Transverse colon (tissue), 4 donors: ENCODE data around the gene MACC1. TPM values are rescaled to one million over a fixed set of nuclear protein-coding genes. Genes with fewer than 3 reads are reported as not detected.

Experiments
- DNase-seq: peaks from one replicate; pipeline ENCODE4 v3.0.0-alpha.2; 2019
- H3K27ac ChIP-seq, 4 donors: fragments of 200-600 bp; sonication (generic); 2 replicates each; pipeline ENCODE4 v1.5.1; 2016 to 2018; ENCODE audit warnings: inconsistent platforms in 4 of 4
- H3K27me3 ChIP-seq: fragments of 200-600 bp; sonication (generic); 2 replicates; pipeline ENCODE4 v1.5.1; 2017; ENCODE audit warnings: inconsistent platforms
- H3K36me3 ChIP-seq, 4 donors: fragments of 200-600 bp; sonication (generic); 2 replicates each; pipeline ENCODE4 v1.5.1; 2017 to 2019; ENCODE audit warnings: inconsistent platforms in 4 of 4
- H3K4me1 ChIP-seq, 4 donors: fragments of 200-600 bp; sonication (generic); 2 replicates each; pipeline ENCODE4 v1.5.1; 2017 to 2020; ENCODE audit warnings: inconsistent platforms in 4 of 4
- H3K4me3 ChIP-seq, 4 donors: fragments of 200-600 bp; sonication (generic); 1 replicate in 1 of 4; 2 replicates in 3 of 4; pipeline versions ENCODE4 v1.5.1 to v1.6.1; 2017 to 2019; ENCODE audit warnings: inconsistent platforms in 4 of 4
- H3K9me3 ChIP-seq, 2 donors: fragments of 200-600 bp; sonication (generic); 2 replicates each; pipeline ENCODE4 v1.5.1; 2017 to 2019; ENCODE audit warnings: inconsistent platforms in 2 of 2
- EP300 ChIP-seq: sonication (generic); formaldehyde crosslinking; IDR thresholded peaks from one replicate; pipeline ENCODE4 v1.6.1; 2017; ENCODE audit warnings: antibody characterized with exemption, low read depth
- POLR2A ChIP-seq: fragments of 450-650 bp; IDR thresholded peaks from one replicate; pipeline ENCODE4 v1.6.1; 2016; ENCODE audit warnings: antibody characterized with exemption, mild to moderate bottlenecking, moderate library complexity
- POLR2AphosphoS5 ChIP-seq, 3 donors: sonication (generic); formaldehyde crosslinking; IDR thresholded peaks; one replicate each; pipeline ENCODE4 v1.6.1; 2016; ENCODE audit warnings: antibody characterized with exemption in 3 of 3
- WGBS, 2 donors: methylation state at CpG; one replicate each; pipeline ENCODE4 v1.1.5; 2018; ENCODE audit warnings: low coverage in 1 of 2; 5-methylcytosine and 5-hydroxymethylcytosine counted together
- in situ Hi-C, 4 donors: fragments of 200-750 bp; cut with MboI; loops; one replicate each; pipeline versions ENCODE4 v1.15.0 to v1.15.1; 2017; ENCODE audit warnings: low sequenced_read_pairs in 3 of 4, low pct_ligation_motif_present in 1 of 4, low pct_unique_long_range_greater_than_20kb in 1 of 4
- intact Hi-C: fragments of 100-400 bp; cut with DNase I; formaldehyde crosslinking; loops from one replicate; pipeline ENCODE4 v1.15.1; 2023; ENCODE audit warnings: low total_unique reads
- total RNA-seq, 4 donors: library from RNA; depleted of rRNA; stranded (reverse); fragments of >200 nt; gene quantifications; one replicate each; pipeline ENCODE4 v1.1.0, GENCODE V29; 2016
- TF ChIP-seq, protein P1 (sequence below), 5 experiments: fragments of 200-600 bp in 3 of 5; fragments of 450-650 bp in 2 of 5; sonication (generic) in 3 of 5; IDR thresholded peaks; 1 replicate in 2 of 5; 2 replicates in 3 of 5; pipeline ENCODE4 v1.5.1; 2016 to 2017; ENCODE audit warnings: antibody characterized with exemption in 5 of 5, inconsistent platforms in 3 of 5, mild to moderate bottlenecking in 2 of 5, moderate library complexity in 1 of 5

Gene MACC1
- total RNA-seq, 4 donors from 2014 or later = 5.2 to 9.8 (median 7.2) TPM

GRCh38 chr7:20220921-20221547 lies 3.9 kb upstream of the MACC1 start:
- 16 to 26% methylated on average over 4 of the region's 4 CpGs for WGBS, 2 donors
- Histone ChIP-seq H3K27me3 (no peaks in the 10 kb centered on the region), H3K4me3 (no peak overlapping the region), H3K27ac (peak overlapping the region; percentile 85 to 88 (median 85)), H3K36me3 (no peaks in the 10 kb centered on the region), H3K9me3 (no peaks in the 10 kb centered on the region), H3K4me1 (peaks cover 23 to 49% (median 29%) of the 10 kb centered on the region in 4 donors)
- intact Hi-C loops = no loop called here
- in situ Hi-C loops = no loop called here
- TF ChIP-seq, protein P1, sequence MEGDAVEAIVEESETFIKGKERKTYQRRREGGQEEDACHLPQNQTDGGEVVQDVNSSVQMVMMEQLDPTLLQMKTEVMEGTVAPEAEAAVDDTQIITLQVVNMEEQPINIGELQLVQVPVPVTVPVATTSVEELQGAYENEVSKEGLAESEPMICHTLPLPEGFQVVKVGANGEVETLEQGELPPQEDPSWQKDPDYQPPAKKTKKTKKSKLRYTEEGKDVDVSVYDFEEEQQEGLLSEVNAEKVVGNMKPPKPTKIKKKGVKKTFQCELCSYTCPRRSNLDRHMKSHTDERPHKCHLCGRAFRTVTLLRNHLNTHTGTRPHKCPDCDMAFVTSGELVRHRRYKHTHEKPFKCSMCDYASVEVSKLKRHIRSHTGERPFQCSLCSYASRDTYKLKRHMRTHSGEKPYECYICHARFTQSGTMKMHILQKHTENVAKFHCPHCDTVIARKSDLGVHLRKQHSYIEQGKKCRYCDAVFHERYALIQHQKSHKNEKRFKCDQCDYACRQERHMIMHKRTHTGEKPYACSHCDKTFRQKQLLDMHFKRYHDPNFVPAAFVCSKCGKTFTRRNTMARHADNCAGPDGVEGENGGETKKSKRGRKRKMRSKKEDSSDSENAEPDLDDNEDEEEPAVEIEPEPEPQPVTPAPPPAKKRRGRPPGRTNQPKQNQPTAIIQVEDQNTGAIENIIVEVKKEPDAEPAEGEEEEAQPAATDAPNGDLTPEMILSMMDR (IDR thresholded peaks at IDR 0.05) = no peak
- TF ChIP-seq POLR2AphosphoS5 (IDR thresholded peaks at IDR 0.05) = peak in 2 of 3 donors; percentile 13 to 43
- peak; percentile 24 for DNase-seq

- no peaks in the 10 kb centered on the region for H3K36me3 ChIP-seq
- no peaks in the 10 kb centered on the region for H3K27me3 ChIP-seq
- no peak for TF ChIP-seq POLR2A
- TF ChIP-seq, protein P1 (IDR thresholded peaks at IDR 0.05) = no peak
- TF ChIP-seq EP300 = no peak
- TF ChIP-seq POLR2AphosphoS5 (IDR thresholded peaks at IDR 0.05) = no peak
- no peaks in the 10 kb centered on the region for H3K9me3 ChIP-seq
- peak overlapping the region; percentile 85 to 88 (median 85) for H3K27ac ChIP-seq
- intact Hi-C loops (no loop called here), in situ Hi-C loops (no loop called here)
- no peak overlapping the region for H3K4me3 ChIP-seq
- H3K4me1 ChIP-seq = peaks cover 23 to 49% (median 29%) of the 10 kb centered on the region in 4 donors
- no peak for DNase-seq
- WGBS, 2 donors = 42 to 46% methylated on average over 2 to 3 of the region's 3 CpGs
These were observed 3.1 kb upstream of the MACC1 start for GRCh38 chr7:20220293-20220761.

DNA sequence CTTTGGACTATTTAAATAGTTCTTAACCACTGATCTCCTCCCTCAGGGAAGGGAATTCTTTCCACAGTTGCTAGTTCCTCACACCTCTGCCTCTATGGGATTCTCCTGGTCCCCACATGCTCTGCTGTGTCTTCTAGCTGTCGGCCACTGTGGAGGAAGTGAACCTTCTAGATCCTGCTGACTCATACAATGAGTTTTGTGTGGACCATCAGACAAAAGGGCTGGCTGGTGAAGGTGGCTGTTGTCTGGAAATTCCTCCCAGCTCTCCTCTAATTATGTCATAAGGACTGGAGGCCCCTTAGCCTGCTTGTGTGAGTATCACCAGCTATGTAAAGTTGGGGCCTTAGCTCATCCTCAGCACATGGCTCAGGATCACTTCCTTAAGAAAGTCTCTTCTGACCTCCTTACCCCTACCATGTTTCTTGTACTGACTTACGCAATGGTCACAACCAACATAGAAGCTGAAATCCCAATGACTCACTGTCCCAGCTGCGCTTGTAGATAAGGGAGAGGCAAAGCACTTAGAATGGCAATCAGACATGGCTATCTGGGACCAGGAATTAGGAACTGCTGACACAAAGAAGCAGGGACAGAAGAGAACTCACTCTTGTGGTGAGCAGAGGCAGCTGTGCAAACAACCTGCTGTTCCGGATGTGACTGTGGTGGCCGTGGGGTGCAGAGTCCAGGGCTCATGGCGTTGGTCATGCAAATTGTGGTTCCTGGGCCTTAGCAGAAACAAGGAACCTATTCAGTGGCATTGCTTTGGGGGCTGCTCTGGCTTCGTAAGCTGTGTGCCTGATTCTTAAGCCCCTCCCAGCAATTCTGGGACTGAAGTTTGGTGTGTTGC lies 2.5 kb upstream of the MACC1 start:
- Histone ChIP-seq H3K27ac (peak overlapping the region; percentile 85 to 88 (median 85)), H3K4me3 (no peak overlapping the region), H3K9me3 (no peaks in the 10 kb centered on the region), H3K27me3 (no peaks in the 10 kb centered on the region), H3K36me3 (no peaks in the 10 kb centered on the region), H3K4me1 (peaks cover 23 to 49% (median 29%) of the 10 kb centered on the region in 4 donors)
- intact Hi-C loops = no loop called here
- in situ Hi-C loops = no loop called here
- WGBS, 2 donors = 35 to 39% methylated on average over 3 to 7 of the region's 7 CpGs
- peak in 2 of 3 donors; percentile 76 to 78 for TF ChIP-seq POLR2AphosphoS5 (IDR thresholded peaks at IDR 0.05)
- peak; percentile 64 for TF ChIP-seq EP300
- peak; percentile 41 for TF ChIP-seq POLR2A
- TF ChIP-seq, protein P1 (IDR thresholded peaks at IDR 0.05) = peak in 1 of 5 experiments; percentile 27
- peak; percentile 90 for DNase-seq

- intact Hi-C loops = no loop called here
- no peak overlapping the region for H3K4me3 ChIP-seq
These were observed 1.9 kb upstream of the MACC1 start for GRCh38 chr7:20219062-20219445.

More at GRCh38 chr7:20219062-20219445, 1.9 kb upstream of the MACC1 start:
- no peaks in the 10 kb centered on the region for H3K9me3 ChIP-seq
- WGBS, 2 donors = 52 to 70% methylated on average over 2 to 3 of the region's 3 CpGs
- H3K27me3 ChIP-seq = no peaks in the 10 kb centered on the region
- peak overlapping the region; percentile 85 to 88 (median 85) for H3K27ac ChIP-seq
- no peak for DNase-seq
- TF ChIP-seq POLR2A (no peak), POLR2AphosphoS5 (IDR thresholded peaks at IDR 0.05) (no peak), EP300 (no peak)
- TF ChIP-seq, protein P1 (IDR thresholded peaks at IDR 0.05) = no peak
- in situ Hi-C loops = no loop called here
- H3K4me1 ChIP-seq = peaks cover 23 to 49% (median 29%) of the 10 kb centered on the region in 4 donors
- H3K36me3 ChIP-seq = no peaks in the 10 kb centered on the region
